CD4-positive, alpha-beta memory T cell (primary cell): ENCODE measurements around the gene WNK1. TPM values are rescaled to one million over a fixed set of nuclear protein-coding genes. Genes with fewer than 3 reads are reported as not detected.

Experiments used
- CTCF ChIA-PET: fragments of 350-600 bp; sonication (Branson Sonifier 250); formaldehyde crosslinking; loops from one replicate; lab custom pipeline; 2021; ENCODE audit warnings: inconsistent platforms; ENCODE audit not compliant: partially characterized antibody; lab: Charles Lee
- POLR2A ChIA-PET: fragments of 350-600 bp; sonication (Branson Sonifier 250); formaldehyde crosslinking; loops from one replicate; lab custom pipeline; 2021; ENCODE audit not compliant: partially characterized antibody; lab: Charles Lee
- DNase-seq, 5 donors: peaks; one replicate each; pipeline versions ENCODE4 v3.0.0 to v3.0.0-alpha.2; 2020 to 2022; ENCODE audit warnings: mixed read lengths in 1 of 5
- H3K27ac ChIP-seq: one replicate; pipeline ENCODE4 v1.7.0; 2013; ENCODE audit warnings: low read depth, low read length
- H3K27me3 ChIP-seq: 2 replicates; pipeline ENCODE4 v1.7.0; 2013; ENCODE audit warnings: mild to moderate bottlenecking, low read length, moderate library complexity; ENCODE audit not compliant: insufficient read depth
- H3K36me3 ChIP-seq: 2 replicates; pipeline ENCODE4 v1.7.0; 2013; ENCODE audit warnings: mild to moderate bottlenecking, low read length, moderate library complexity; ENCODE audit not compliant: insufficient read depth
- H3K4me1 ChIP-seq: 2 replicates; pipeline ENCODE4 v1.7.0; 2013; ENCODE audit warnings: mild to moderate bottlenecking, low read length, moderate library complexity; ENCODE audit not compliant: insufficient read depth
- H3K4me3 ChIP-seq, 2 donors: one replicate each; pipeline ENCODE4 v1.7.0; 2013; ENCODE audit warnings: low read length in 2 of 2, mild to moderate bottlenecking in 1 of 2
- H3K9me3 ChIP-seq, 2 donors: one replicate each; pipeline ENCODE4 v1.7.0; 2013; ENCODE audit warnings: low read length in 2 of 2, control low read depth in 1 of 2; ENCODE audit not compliant: control insufficient read depth in 1 of 2
- H3K27ac Mint-ChIP-seq, 7 donors: one replicate each; pipeline ENCODE4 v1.8.0; 2020 to 2021; ENCODE audit warnings: mixed read lengths in 7 of 7, mild to moderate bottlenecking in 6 of 7, inconsistent platforms in 3 of 7, moderate library complexity in 3 of 7
- H3K27me3 Mint-ChIP-seq, 2 donors: one replicate each; pipeline ENCODE4 v1.8.0; 2020 to 2021; ENCODE audit warnings: mixed read lengths in 2 of 2
- H3K36me3 Mint-ChIP-seq, 2 donors: one replicate each; pipeline ENCODE4 v1.8.0; 2020 to 2021; ENCODE audit warnings: mixed read lengths in 2 of 2, inconsistent platforms in 1 of 2, mild to moderate bottlenecking in 1 of 2
- H3K4me1 Mint-ChIP-seq, 4 donors: one replicate each; pipeline ENCODE4 v1.8.0; 2020 to 2021; ENCODE audit warnings: mixed read lengths in 4 of 4, mild to moderate bottlenecking in 1 of 4
- H3K4me3 Mint-ChIP-seq, 8 donors: one replicate each; pipeline ENCODE4 v1.8.0; 2020 to 2021; ENCODE audit warnings: mixed read lengths in 8 of 8, mild to moderate bottlenecking in 7 of 8, moderate library complexity in 6 of 8, inconsistent platforms in 3 of 8
- H3K9me3 Mint-ChIP-seq, 8 donors: one replicate each; pipeline ENCODE4 v1.8.0; 2020 to 2021; ENCODE audit warnings: mixed read lengths in 8 of 8, mild to moderate bottlenecking in 5 of 8, inconsistent platforms in 3 of 8, moderate library complexity in 1 of 8
- intact Hi-C: fragments of 100-400 bp; cut with micrococcal nuclease; formaldehyde crosslinking; loops from one replicate; pipeline ENCODE4 v1.15.1; 2023
- polyA plus RNA-seq, 2 donors: library from polyadenylated mRNA; unstranded; fragments of 300-500 nt; fragmentation: Illumina TruSeq; gene quantifications; one replicate each; pipeline ENCODE4 v1.2.3, GENCODE V29; 2021
- total RNA-seq, 2 experiments: library from RNA; stranded (reverse); gene quantifications; one replicate each; pipeline ENCODE4 v1.2.3, GENCODE V29; 2021

Gene WNK1
- total and polyA plus RNA-seq, 4 experiments from 2014 or later = 4.5 to 194 (median 121) TPM

DNA sequence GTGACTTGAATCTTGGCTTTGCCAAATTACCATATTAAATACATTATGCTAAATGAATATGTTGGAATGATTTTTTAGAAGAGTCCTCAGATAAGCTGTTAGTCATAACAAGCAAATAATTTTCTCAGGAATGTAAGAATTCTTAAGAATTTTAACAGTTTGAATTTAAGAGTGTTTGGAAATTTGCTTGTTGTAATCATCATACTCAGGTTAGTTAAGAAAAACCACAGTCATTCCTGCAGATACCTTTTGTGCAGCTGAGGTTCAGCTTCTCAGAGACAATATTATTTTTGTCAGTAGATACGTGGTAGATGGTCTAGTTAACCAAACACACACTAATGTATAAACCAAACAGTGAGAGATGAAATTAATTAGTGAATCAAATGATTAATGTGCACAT lies 8.9 kb downstream of the WNK1 start:
- peaks cover 7 to 29% of the 10 kb centered on the region in 2 donors for H3K36me3 Mint-ChIP-seq
- Histone ChIP-seq H3K27ac (peak overlapping the region; percentile 21), H3K27me3 (no peaks in the 10 kb centered on the region), H3K4me1 (peaks cover 94% of the 10 kb centered on the region), H3K4me3 (no peak overlapping the region), H3K36me3 (no peaks in the 10 kb centered on the region), H3K9me3 (no peaks in the 10 kb centered on the region)
- H3K4me3 Mint-ChIP-seq = peak overlapping the region in 6 of 8 donors; percentile 13 to 74 (median 39)
- H3K9me3 Mint-ChIP-seq = no peaks in the 10 kb centered on the region
- ChIA-PET CTCF (interaction anchor here (0.7 to 3.9 kb wide), 7 partner anchors 10 to 185 kb away, joined by 3 to 31 read pairs (median 3); no protein-coding TSS in a partner anchor), POLR2A (interaction anchor here (0.6 to 3.6 kb wide), 8 partner anchors 7 to 188 kb away, joined by 3 to 16 read pairs (median 8); partner anchors contain the start of genes RAD52 and WNK1)
- intact Hi-C loops = no loop called here
- H3K4me1 Mint-ChIP-seq = peaks cover 35 to 83% (median 63%) of the 10 kb centered on the region in 4 donors
- H3K27me3 Mint-ChIP-seq = no peaks in the 10 kb centered on the region
- H3K27ac Mint-ChIP-seq = peak overlapping the region in 6 of 7 donors; percentile 29 to 84 (median 76)
- no peak for DNase-seq

DNA sequence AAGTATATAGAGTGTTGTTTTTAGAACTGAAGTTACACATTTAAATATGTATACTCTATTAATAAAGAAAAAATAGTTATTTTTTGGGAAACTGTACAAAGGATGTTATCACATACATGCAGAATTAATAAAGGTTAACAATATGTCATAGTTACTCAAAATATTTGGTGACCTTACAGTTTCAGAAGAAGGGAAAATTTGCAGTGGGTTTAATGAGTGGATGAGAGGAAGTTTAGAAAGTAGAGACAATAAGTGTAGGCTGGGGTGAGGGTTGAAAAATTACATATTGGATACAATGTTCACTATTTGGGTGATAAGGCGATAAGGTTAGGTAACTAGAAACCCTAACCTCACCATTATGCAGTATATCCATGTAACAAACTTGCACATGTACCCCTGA lies 13.5 kb downstream of the WNK1 start:
- POLR2A ChIA-PET = interaction anchor here (1.0 to 1.7 kb wide), 2 partner anchors 9 to 48 kb away, joined by 3 to 5 read pairs; no protein-coding TSS in a partner anchor
- intact Hi-C loops = no loop called here
- no peaks in the 10 kb centered on the region for H3K27me3 Mint-ChIP-seq
- H3K9me3 Mint-ChIP-seq = no peaks in the 10 kb centered on the region
- H3K4me1 ChIP-seq = peaks cover 87% of the 10 kb centered on the region
- H3K27ac ChIP-seq = no peak overlapping the region
- H3K4me1 Mint-ChIP-seq = peaks cover 44 to 83% (median 63%) of the 10 kb centered on the region in 4 donors
- H3K4me3 ChIP-seq = no peak overlapping the region
- no peaks in the 10 kb centered on the region for H3K27me3 ChIP-seq
- peak overlapping the region in 5 of 8 donors; percentile 1 to 76 (median 23) for H3K4me3 Mint-ChIP-seq
- DNase-seq = no peak
- H3K9me3 ChIP-seq = no peaks in the 10 kb centered on the region
- CTCF ChIA-PET = interaction anchor here (1.1 to 3.3 kb wide), 5 partner anchors 10 to 190 kb away, joined by 3 to 8 read pairs (median 5); no protein-coding TSS in a partner anchor
- no peaks in the 10 kb centered on the region for H3K36me3 ChIP-seq
- peaks cover 7 to 24% of the 10 kb centered on the region in 2 donors for H3K36me3 Mint-ChIP-seq
- peak overlapping the region in 5 of 7 donors; percentile 20 to 75 (median 23) for H3K27ac Mint-ChIP-seq

GRCh38 chr12:768434-768833 lies 16.1 kb downstream of the WNK1 start:
- DNase-seq = no peak
- CTCF ChIA-PET = interaction anchor here (0.7 to 1.4 kb wide), 6 partner anchors 9 to 48 kb away, joined by 3 to 7 read pairs (median 4); no protein-coding TSS in a partner anchor
- H3K4me3 ChIP-seq = no peak overlapping the region
- no peaks in the 10 kb centered on the region for H3K27me3 ChIP-seq
- POLR2A ChIA-PET = interaction anchor here (0.5 to 1.5 kb wide), 2 partner anchors 77 to 138 kb away, joined by 4 to 5 read pairs; no protein-coding TSS in a partner anchor
- Mint-ChIP-seq H3K4me3 (peak overlapping the region in 4 of 8 donors; percentile 22 to 57 (median 40)), H3K36me3 (peaks cover 3 to 12% of the 10 kb centered on the region in 2 donors), H3K27me3 (no peaks in the 10 kb centered on the region), H3K9me3 (no peaks in the 10 kb centered on the region), H3K4me1 (peaks cover 46 to 79% (median 61%) of the 10 kb centered on the region in 4 donors), H3K27ac (peak overlapping the region; percentile 2 to 73 (median 63))
- no peaks in the 10 kb centered on the region for H3K9me3 ChIP-seq
- H3K36me3 ChIP-seq = no peaks in the 10 kb centered on the region
- no peak overlapping the region for H3K27ac ChIP-seq
- intact Hi-C loops = no loop called here
- H3K4me1 ChIP-seq = peaks cover 89% of the 10 kb centered on the region

DNA sequence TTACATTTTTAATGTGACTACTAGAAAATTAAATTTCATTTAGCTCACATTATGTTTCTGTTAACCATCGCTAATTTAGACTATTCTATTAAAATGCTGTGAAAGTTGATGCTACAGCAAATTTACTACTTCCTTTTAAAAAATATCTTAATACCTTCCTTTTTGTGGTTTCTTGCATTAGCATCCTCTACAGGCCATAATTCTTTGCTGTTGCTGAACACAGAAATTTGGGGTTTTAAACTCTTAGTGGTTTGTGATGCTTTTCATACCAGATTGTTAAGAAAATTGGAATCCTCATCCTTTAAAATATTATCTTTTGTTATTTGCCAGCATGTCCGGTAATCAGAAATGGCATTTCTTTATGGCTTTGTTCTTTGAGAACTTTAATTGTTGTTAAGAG lies 18.1 kb downstream of the WNK1 start:
- H3K9me3 ChIP-seq = no peaks in the 10 kb centered on the region
- Mint-ChIP-seq H3K36me3 (peaks cover 3 to 7% of the 10 kb centered on the region in 2 donors), H3K4me3 (peak overlapping the region in 4 of 8 donors; percentile 20 to 69 (median 42)), H3K9me3 (no peaks in the 10 kb centered on the region), H3K4me1 (peaks cover 51 to 86% (median 67%) of the 10 kb centered on the region in 4 donors), H3K27ac (peak overlapping the region in 3 of 7 donors; percentile 13 to 69 (median 41)), H3K27me3 (no peaks in the 10 kb centered on the region)
- ChIA-PET CTCF (interaction anchor here (0.7 to 2.5 kb wide), 8 partner anchors 14 to 195 kb away, joined by 3 to 8 read pairs (median 6); partner anchors contain the start of gene WNK1), POLR2A (interaction anchor here (1.0 to 12.7 kb wide), 2 partner anchors 10 to 18 kb away, joined by 5 to 106 read pairs; partner anchors contain the start of gene WNK1)
- H3K27me3 ChIP-seq = no peaks in the 10 kb centered on the region
- H3K4me3 ChIP-seq = no peak overlapping the region
- peaks cover 89% of the 10 kb centered on the region for H3K4me1 ChIP-seq
- peak in 2 of 5 donors; percentile 22 to 27 for DNase-seq
- intact Hi-C loops = no loop called here
- no peak overlapping the region for H3K27ac ChIP-seq
- H3K36me3 ChIP-seq = no peaks in the 10 kb centered on the region

DNA sequence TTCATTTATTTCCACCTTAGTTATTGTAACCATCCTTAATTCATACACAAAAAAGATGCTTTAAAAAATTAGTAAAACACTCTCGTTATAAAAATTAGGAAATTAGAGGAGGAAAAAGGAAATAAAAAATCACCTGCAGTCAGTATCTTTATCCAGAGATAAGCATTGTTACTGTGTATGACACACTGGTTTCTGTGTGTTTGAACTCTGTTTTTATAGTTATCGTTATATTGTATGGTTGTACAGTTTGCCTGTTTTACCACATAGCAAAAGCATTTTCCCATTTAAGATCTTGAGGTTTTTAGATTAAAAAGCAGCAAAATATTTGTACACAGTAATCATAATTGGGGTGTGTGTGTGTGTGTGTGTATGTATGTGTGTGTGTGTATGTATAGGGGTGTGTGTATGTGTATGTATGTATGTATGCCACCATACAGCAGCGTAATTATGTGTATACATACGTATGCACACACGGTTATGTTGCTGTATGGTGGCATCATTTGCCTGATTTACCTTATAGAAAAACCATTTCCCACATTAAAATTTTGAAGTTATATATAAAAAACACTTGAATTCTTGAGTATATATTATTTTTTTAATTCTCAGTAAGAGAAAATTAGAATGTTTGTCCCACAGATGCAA lies 19.8 kb downstream of the WNK1 start:
- H3K4me3 ChIP-seq = no peak overlapping the region
- intact Hi-C loops = no loop called here
- peak overlapping the region in 5 of 8 donors; percentile 30 to 53 (median 43) for H3K4me3 Mint-ChIP-seq
- POLR2A ChIA-PET = interaction anchor here (1.9 to 12.7 kb wide), 2 partner anchors 15 to 20 kb away, joined by 4 to 106 read pairs; partner anchors contain the start of gene WNK1
- DNase-seq = no peak
- peaks cover 96% of the 10 kb centered on the region for H3K4me1 ChIP-seq
- no peak overlapping the region for H3K27ac ChIP-seq
- peaks cover 5 to 12% of the 10 kb centered on the region in 2 donors for H3K36me3 Mint-ChIP-seq
- CTCF ChIA-PET = interaction anchor here (1.0 to 2.5 kb wide), 5 partner anchors 18 to 196 kb away, joined by 3 to 8 read pairs (median 6); partner anchors contain the start of gene WNK1
- no peaks in the 10 kb centered on the region for H3K9me3 Mint-ChIP-seq
- peak overlapping the region; percentile 1 to 88 (median 72) for H3K27ac Mint-ChIP-seq
- H3K4me1 Mint-ChIP-seq = peaks cover 59 to 92% (median 75%) of the 10 kb centered on the region in 4 donors
- H3K36me3 ChIP-seq = no peaks in the 10 kb centered on the region
- H3K9me3 ChIP-seq = no peaks in the 10 kb centered on the region
- no peaks in the 10 kb centered on the region for H3K27me3 ChIP-seq
- H3K27me3 Mint-ChIP-seq = no peaks in the 10 kb centered on the region

GRCh38 chr12:774051-774614 lies 21.8 kb downstream of the WNK1 start:
- no peaks in the 10 kb centered on the region for H3K9me3 Mint-ChIP-seq
- peaks cover 53 to 86% (median 72%) of the 10 kb centered on the region in 4 donors for H3K4me1 Mint-ChIP-seq
- ChIA-PET CTCF (interaction anchor here (1.0 kb wide), 1 partner anchor 13 kb away, joined by 3 read pairs; no protein-coding TSS in a partner anchor), POLR2A (interaction anchor here (1.0 to 12.7 kb wide), 2 partner anchors 14 to 22 kb away, joined by 3 to 106 read pairs; partner anchors contain the start of gene WNK1)
- H3K27me3 Mint-ChIP-seq = no peaks in the 10 kb centered on the region
- intact Hi-C loops = loop anchor here (2.0 kb wide), 1 partner anchor 19 kb away; no protein-coding TSS in a partner anchor
- peaks cover 1 to 12% of the 10 kb centered on the region in 2 donors for H3K36me3 Mint-ChIP-seq
- no peaks in the 10 kb centered on the region for H3K9me3 ChIP-seq
- H3K4me1 ChIP-seq = peaks cover 96% of the 10 kb centered on the region
- H3K36me3 ChIP-seq = no peaks in the 10 kb centered on the region
- peak overlapping the region; percentile 12 for H3K27ac ChIP-seq
- peak overlapping the region in 6 of 7 donors; percentile 32 to 88 (median 70) for H3K27ac Mint-ChIP-seq
- H3K4me3 Mint-ChIP-seq = peak overlapping the region in 5 of 8 donors; percentile 9 to 61 (median 54)
- no peak for DNase-seq
- no peaks in the 10 kb centered on the region for H3K27me3 ChIP-seq
- no peak overlapping the region for H3K4me3 ChIP-seq
